GM19395 (cell line): ENCODE data around the gene DOCK6.

ENCODE experiments used
- ATAC-seq: cut with Tn5 transposase; IDR thresholded peaks from one replicate; pipeline ENCODE4 v1.9.1; 2021; ENCODE audit warnings: mild to moderate bottlenecking, moderate library complexity; ENCODE audit not compliant: unreplicated experiment

The DOCK6 gene

GRCh38 chr19:11251217-11251616 is 11.1 kb downstream of the DOCK6 start:
- ATAC-seq, result no peak

GRCh38 chr19:11248852-11249251 is 13.5 kb downstream of the DOCK6 start:
- no peak for ATAC-seq

GRCh38 chr19:11247934-11248333 is 14.4 kb downstream of the DOCK6 start:
- ATAC-seq, result no peak

- ATAC-seq, result no peak
Measured at GRCh38 chr19:11247391-11247790, 14.9 kb downstream of the DOCK6 start.

GRCh38 chr19:11246941-11247340 is 15.4 kb downstream of the DOCK6 start:
- no peak for ATAC-seq

GRCh38 chr19:11244846-11245589 is 17.3 kb downstream of the DOCK6 start:
- no peak for ATAC-seq

- ATAC-seq, result no peak
Measured at GRCh38 chr19:11243798-11244169, 18.5 kb downstream of the DOCK6 start.

GRCh38 chr19:11242864-11243797 is 19.2 kb downstream of the DOCK6 start:
- ATAC-seq, result no peak

- ATAC-seq, result no peak
Measured at GRCh38 chr19:11242025-11242424, 20.3 kb downstream of the DOCK6 start.

- ATAC-seq, result no peak
Measured at GRCh38 chr19:11240008-11240444, 22.3 kb downstream of the DOCK6 start.

- no peak for ATAC-seq
Measured at GRCh38 chr19:11239377-11240000, 22.8 kb downstream of the DOCK6 start, which contains the start of gene ANGPTL8. TSS of gene ANGPTL8 (plus strand) at chr19:11239619. CDS start at chr19:11239638, 19 bp downstream.

GRCh38 chr19:11238781-11239376 is 23.4 kb downstream of the DOCK6 start:
- ATAC-seq, result no peak

- no peak for ATAC-seq
Measured at GRCh38 chr19:11238041-11238440, 24.3 kb downstream of the DOCK6 start.

GRCh38 chr19:11237321-11237720 is 25.0 kb downstream of the DOCK6 start:
- no peak for ATAC-seq

- ATAC-seq, result no peak
Measured at GRCh38 chr19:11236324-11237301, 25.7 kb downstream of the DOCK6 start.

GRCh38 chr19:11234486-11235075 is 27.7 kb downstream of the DOCK6 start:
- ATAC-seq, result no peak

GRCh38 chr19:11233073-11233472 is 29.3 kb downstream of the DOCK6 start:
- ATAC-seq, result no peak

- ATAC-seq, result no peak
Measured at GRCh38 chr19:11232555-11232954, 29.8 kb downstream of the DOCK6 start.

GRCh38 chr19:11230621-11231386 is 31.5 kb downstream of the DOCK6 start:
- ATAC-seq, result no peak
